ENCODE data around the gene TERT.

TERT gene

GRCh38 chr5:1208221-1208742 lies 86.6 kb downstream of the TERT start:
- Histone ChIP-seq H3K9me3 (ENCODE audit: insufficient read depth, low read length) (no peaks in the 10 kb centered on the region), H2AFZ (ENCODE audit: low read depth, low read length) (no peak overlapping the region), H3K4me2 (ENCODE audit: low read length) (no peak overlapping the region), H3K9ac (ENCODE audit: low read length) (no peak overlapping the region), H3K36me3 (replicated peaks; ENCODE audit: low read depth, low read length) (no peaks in the 10 kb centered on the region), H3K79me2 (ENCODE audit: low read length) (no peaks in the 10 kb centered on the region), H4K20me1 (ENCODE audit: insufficient read depth, low read length) (no peaks in the 10 kb centered on the region), H3K27me3 (ENCODE audit: low read depth, low read length) (0 out of 2 replicates have a peak, but pooled peaks cover 7% of the 10 kb centered on the region), H3K27ac (ENCODE audit: low read length) (no peak overlapping the region), H3K4me3 (ENCODE audit: low read length) (no peak overlapping the region), H3K4me1 (ENCODE audit: low read length) (no peaks in the 10 kb centered on the region)
- TF ChIP-seq EZH2phosphoT487 (IDR thresholded peaks at IDR 0.05; ENCODE audit: low read depth): no peak
- TF ChIP-seq, protein P1, sequence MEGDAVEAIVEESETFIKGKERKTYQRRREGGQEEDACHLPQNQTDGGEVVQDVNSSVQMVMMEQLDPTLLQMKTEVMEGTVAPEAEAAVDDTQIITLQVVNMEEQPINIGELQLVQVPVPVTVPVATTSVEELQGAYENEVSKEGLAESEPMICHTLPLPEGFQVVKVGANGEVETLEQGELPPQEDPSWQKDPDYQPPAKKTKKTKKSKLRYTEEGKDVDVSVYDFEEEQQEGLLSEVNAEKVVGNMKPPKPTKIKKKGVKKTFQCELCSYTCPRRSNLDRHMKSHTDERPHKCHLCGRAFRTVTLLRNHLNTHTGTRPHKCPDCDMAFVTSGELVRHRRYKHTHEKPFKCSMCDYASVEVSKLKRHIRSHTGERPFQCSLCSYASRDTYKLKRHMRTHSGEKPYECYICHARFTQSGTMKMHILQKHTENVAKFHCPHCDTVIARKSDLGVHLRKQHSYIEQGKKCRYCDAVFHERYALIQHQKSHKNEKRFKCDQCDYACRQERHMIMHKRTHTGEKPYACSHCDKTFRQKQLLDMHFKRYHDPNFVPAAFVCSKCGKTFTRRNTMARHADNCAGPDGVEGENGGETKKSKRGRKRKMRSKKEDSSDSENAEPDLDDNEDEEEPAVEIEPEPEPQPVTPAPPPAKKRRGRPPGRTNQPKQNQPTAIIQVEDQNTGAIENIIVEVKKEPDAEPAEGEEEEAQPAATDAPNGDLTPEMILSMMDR (IDR thresholded peaks at IDR 0.05; ENCODE audit: low read depth, low read length): no peak

GRCh38 chr5:1207555-1207954 lies 87.3 kb downstream of the TERT start:
- no peak overlapping the region for H3K27ac ChIP-seq (ENCODE audit: low read length)
- no peaks in the 10 kb centered on the region for H4K20me1 ChIP-seq (ENCODE audit: insufficient read depth, low read length)

DNA sequence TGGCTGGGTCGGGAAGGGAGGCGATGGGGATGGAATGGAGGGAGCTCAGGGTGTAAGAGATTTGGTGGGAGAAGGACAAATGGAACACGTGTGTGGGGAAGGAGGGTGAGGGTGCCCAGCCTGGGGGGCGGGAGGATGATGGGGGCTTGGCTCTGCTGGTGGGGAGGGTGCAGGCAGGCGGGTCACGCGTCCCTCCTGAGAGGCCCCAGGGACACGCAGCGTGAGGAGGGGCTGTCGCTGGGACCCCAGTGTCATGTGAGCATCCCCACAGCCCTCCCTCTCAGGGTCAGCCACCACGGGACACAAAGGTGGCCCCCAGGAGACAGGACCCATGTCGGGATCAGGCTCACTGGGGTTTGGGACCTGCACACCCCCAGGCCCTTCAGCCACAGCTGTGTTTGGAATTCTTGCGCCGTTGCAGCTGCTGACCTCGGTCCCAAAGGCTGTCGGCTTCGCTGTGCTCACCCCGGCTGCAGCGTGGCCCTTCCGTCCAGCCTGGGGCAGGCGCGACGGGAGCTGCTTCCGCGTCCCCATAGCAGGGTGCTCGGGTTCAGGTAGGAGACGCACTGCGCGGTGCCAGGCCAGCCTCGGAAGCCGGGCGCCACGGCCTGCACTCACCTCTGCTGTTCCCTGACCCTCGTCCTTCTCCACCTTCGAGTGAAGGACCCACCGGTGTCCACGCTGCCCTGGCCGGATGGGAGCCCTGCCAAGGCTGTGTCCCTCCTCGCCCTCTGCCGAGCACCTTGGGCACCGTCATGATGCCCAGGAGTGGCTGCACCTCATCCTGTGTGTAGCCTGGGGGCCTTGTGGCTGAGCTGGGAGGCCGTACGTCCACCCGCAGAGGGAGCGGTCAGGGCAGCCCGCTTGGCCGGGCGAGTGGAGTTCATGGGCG lies 88.1 kb downstream of the TERT start:
- H3K4me1 ChIP-seq (ENCODE audit: low read length): no peaks in the 10 kb centered on the region
- H3K4me2 ChIP-seq (ENCODE audit: low read length): no peak overlapping the region
- TF ChIP-seq EZH2phosphoT487 (IDR thresholded peaks at IDR 0.05; ENCODE audit: low read depth): no peak
- TF ChIP-seq, protein P1 (IDR thresholded peaks at IDR 0.05; ENCODE audit: low read depth, low read length): no peak
- no peaks in the 10 kb centered on the region for H3K79me2 ChIP-seq (ENCODE audit: low read length)
- H4K20me1 ChIP-seq (ENCODE audit: insufficient read depth, low read length): no peaks in the 10 kb centered on the region
- H3K4me3 ChIP-seq (ENCODE audit: low read length): no peak overlapping the region
- no peaks in the 10 kb centered on the region for H3K36me3 ChIP-seq (replicated peaks; ENCODE audit: low read depth, low read length)
- no peak overlapping the region for H2AFZ ChIP-seq (ENCODE audit: low read depth, low read length)
- H3K27me3 ChIP-seq (ENCODE audit: low read depth, low read length): 0 out of 2 replicates have a peak, but pooled peaks cover 7% of the 10 kb centered on the region
- no peak overlapping the region for H3K27ac ChIP-seq (ENCODE audit: low read length)
- H3K9ac ChIP-seq (ENCODE audit: low read length): no peak overlapping the region
- H3K9me3 ChIP-seq (ENCODE audit: insufficient read depth, low read length): no peaks in the 10 kb centered on the region

More at GRCh38 chr5:1207555-1207954, 87.3 kb downstream of the TERT start:
- Histone ChIP-seq H3K4me1 (ENCODE audit: low read length) (no peaks in the 10 kb centered on the region), H3K9me3 (ENCODE audit: insufficient read depth, low read length) (no peaks in the 10 kb centered on the region), H3K27me3 (ENCODE audit: low read depth, low read length) (0 out of 2 replicates have a peak, but pooled peaks cover 7% of the 10 kb centered on the region), H3K4me2 (ENCODE audit: low read length) (no peak overlapping the region), H3K79me2 (ENCODE audit: low read length) (no peaks in the 10 kb centered on the region), H3K36me3 (replicated peaks; ENCODE audit: low read depth, low read length) (no peaks in the 10 kb centered on the region), H3K9ac (ENCODE audit: low read length) (no peak overlapping the region), H3K4me3 (ENCODE audit: low read length) (no peak overlapping the region), H2AFZ (ENCODE audit: low read depth, low read length) (no peak overlapping the region)
- no peak for TF ChIP-seq EZH2phosphoT487 (IDR thresholded peaks at IDR 0.05; ENCODE audit: low read depth)
- TF ChIP-seq, protein P1 (IDR thresholded peaks at IDR 0.05; ENCODE audit: low read depth, low read length): no peak
